Effector memory CD4-positive, alpha-beta T cell (primary cell): ENCODE measurements around the gene ZNF280C.

ENCODE experiments used
- DNase-seq, 3 donors: peaks; one replicate each; pipeline ENCODE4 v3.0.0-alpha.2; 2020
- H3K27ac ChIP-seq: 2 replicates; pipeline ENCODE4 v1.7.0; 2013; ENCODE audit warnings: mild to moderate bottlenecking, low read length, moderate library complexity; ENCODE audit not compliant: insufficient read depth, poor library complexity, severe bottlenecking
- H3K27me3 ChIP-seq: replicated peaks from 2 replicates; pipeline ENCODE4 v1.7.0; 2013; ENCODE audit warnings: mild to moderate bottlenecking, low read length; ENCODE audit not compliant: insufficient read depth, control insufficient read depth, poor library complexity, severe bottlenecking
- H3K36me3 ChIP-seq: 2 replicates; pipeline ENCODE4 v1.7.0; 2013; ENCODE audit warnings: mild to moderate bottlenecking, low read length, moderate library complexity; ENCODE audit not compliant: control insufficient read depth, insufficient read depth
- H3K4me1 ChIP-seq: 2 replicates; pipeline ENCODE4 v1.7.0; 2013; ENCODE audit warnings: low read length, mild to moderate bottlenecking; ENCODE audit not compliant: control insufficient read depth, insufficient read depth, poor library complexity, severe bottlenecking
- H3K4me3 ChIP-seq: 2 replicates; pipeline ENCODE4 v1.7.0; 2013; ENCODE audit warnings: low read length, low read depth, mild to moderate bottlenecking; ENCODE audit not compliant: insufficient read depth, poor library complexity, severe bottlenecking
- H3K9me3 ChIP-seq: 2 replicates; pipeline ENCODE4 v1.7.0; 2013; ENCODE audit warnings: mild to moderate bottlenecking, low read length, moderate library complexity; ENCODE audit not compliant: control insufficient read depth

Gene ZNF280C

DNA sequence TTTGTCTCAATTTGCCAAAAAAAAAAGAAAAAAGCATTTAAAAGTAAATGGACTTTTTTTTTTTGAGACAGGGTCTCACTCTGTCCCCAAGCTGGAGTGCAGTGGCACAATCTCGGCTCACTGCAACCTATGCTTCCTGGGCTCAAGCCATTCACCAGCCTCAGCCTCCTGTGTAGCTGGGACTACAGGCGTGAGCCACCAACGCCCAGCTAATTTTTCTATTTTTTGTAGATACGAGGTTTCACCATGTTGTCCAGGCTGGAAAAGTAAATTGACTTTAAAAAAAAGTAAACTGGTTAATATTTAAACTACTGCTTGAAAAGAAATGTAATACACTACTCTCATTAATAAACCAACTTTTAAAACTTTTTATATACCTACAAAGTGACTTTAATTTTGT lies 108.9 kb downstream of the ZNF280C start:
- no peak overlapping the region for H3K4me3 ChIP-seq
- H3K9me3 ChIP-seq = no peaks in the 10 kb centered on the region
- no peaks in the 10 kb centered on the region for H3K4me1 ChIP-seq
- H3K27me3 ChIP-seq = no peaks in the 10 kb centered on the region
- no peak for DNase-seq
- H3K27ac ChIP-seq = no peak overlapping the region
- no peaks in the 10 kb centered on the region for H3K36me3 ChIP-seq

DNA sequence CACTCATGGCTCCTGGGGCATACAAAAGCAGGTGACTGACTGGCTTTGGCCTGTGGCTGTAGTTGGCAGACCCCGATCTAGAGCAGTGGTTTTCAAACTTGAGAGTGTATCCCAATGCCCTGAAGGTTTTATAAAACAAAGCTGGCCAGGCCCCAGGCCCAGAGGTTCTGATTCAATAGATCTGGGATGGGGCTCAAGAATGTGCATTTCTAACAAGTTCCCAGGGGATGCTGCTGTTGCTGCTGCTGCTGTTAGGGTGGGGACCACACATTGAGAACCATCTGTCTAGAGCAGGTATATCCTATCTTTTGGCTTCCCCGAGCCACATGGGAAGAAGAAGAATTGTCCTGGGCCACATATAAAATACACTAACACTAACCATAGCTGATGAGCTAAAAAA lies 110.4 kb downstream of the ZNF280C start:
- no peaks in the 10 kb centered on the region for H3K27me3 ChIP-seq
- H3K36me3 ChIP-seq = no peaks in the 10 kb centered on the region
- no peaks in the 10 kb centered on the region for H3K9me3 ChIP-seq
- H3K4me1 ChIP-seq = no peaks in the 10 kb centered on the region
- no peak for DNase-seq
- H3K4me3 ChIP-seq = no peak overlapping the region
- no peak overlapping the region for H3K27ac ChIP-seq

DNA sequence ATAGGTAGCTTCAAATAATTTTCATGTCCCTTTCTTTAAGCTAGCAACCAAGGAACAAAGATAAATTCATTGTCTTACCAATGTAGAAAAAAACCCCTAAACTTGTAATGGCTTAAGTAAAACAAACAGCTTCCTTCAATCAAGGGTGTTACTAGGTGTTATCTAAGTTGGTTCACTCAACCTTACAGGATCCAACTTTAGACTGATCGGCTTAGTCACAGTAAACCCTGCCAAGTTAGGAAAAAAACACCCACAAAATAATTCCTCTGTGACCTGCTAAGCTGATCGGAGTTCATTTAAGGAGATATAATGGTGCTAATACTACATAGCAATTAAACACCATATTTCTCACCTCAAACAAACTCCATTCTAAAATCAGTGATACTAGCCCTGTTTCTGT lies 113.1 kb downstream of the ZNF280C start:
- Histone ChIP-seq H3K27me3 (no peaks in the 10 kb centered on the region), H3K4me3 (no peak overlapping the region), H3K27ac (no peak overlapping the region), H3K9me3 (no peaks in the 10 kb centered on the region), H3K4me1 (no peaks in the 10 kb centered on the region), H3K36me3 (no peaks in the 10 kb centered on the region)
- no peak for DNase-seq
